K562 (cell line): ENCODE data around the gene KCTD4. TPM values are rescaled to one million over a fixed set of nuclear protein-coding genes. Genes with fewer than 3 reads are reported as not detected.

Experiments used
- ATAC-seq: fragments of 200-7000 bp; cut with Tn5 transposase; 3 replicates; pipeline ENCODE4 v1.9.1; 2020; ENCODE audit warnings: moderate library complexity
- BruUV-seq: library from RNA; stranded (reverse); fragments of 400-500 nt; replicated peaks from 2 replicates; lab custom pipeline; 2021; lab: Mats Ljungman, UMichigan
- CTCF ChIA-PET: fragments of 300-600 bp; formaldehyde crosslinking; extraction: SDS; loops from one replicate; lab custom pipeline; 2021; ENCODE audit warnings: low intra/inter-chr PET ratio; lab: Yijun Ruan, JAX
- POLR2A ChIA-PET: fragments of 300-600, 350-650 bp; sonication (Branson Sonifier 250); formaldehyde crosslinking; extraction: SDS; loops from one replicate; lab custom pipeline; 2021; ENCODE audit warnings: antibody characterized with exemption, inconsistent platforms; lab: Yijun Ruan, JAX
- DNase-seq, 4 experiments: peaks; one replicate each; pipeline versions ENCODE4 v3.0.0 to v3.0.0-alpha.2; 2011 to 2018; ENCODE audit warnings: low spot score in 3 of 4, mixed read lengths in 3 of 4; ENCODE audit errors: extremely low read depth in 1 of 4
- FAIRE-seq: peaks from 2 replicates; lab custom pipeline; 2011; peaks lifted over from hg19 to GRCh38; lab: Jason Lieb, UNC
- H2AFZ ChIP-seq: 2 replicates; pipeline ENCODE4 v1.6.0; 2011; ENCODE audit warnings: low read depth, low read length, control low read depth, inconsistent platforms
- H3K27ac ChIP-seq: fragments of 200-600 bp; 3 replicates; pipeline ENCODE4 v1.8.0; 2011; ENCODE audit warnings: low read depth, mild to moderate bottlenecking, control low read depth, inconsistent platforms, low read length, moderate library complexity, mixed read lengths; ENCODE audit errors: extremely low read depth
- H3K27me3 ChIP-seq, 2 experiments: fragments of 300-600 bp in 1 of 2; 2 replicates in 1 of 2; 3 replicates in 1 of 2; pipeline versions ENCODE4 v1.6.0 to v1.8.0; 2011; ENCODE audit warnings: inconsistent platforms in 2 of 2, low read length in 2 of 2, mild to moderate bottlenecking in 1 of 2, mixed read lengths in 1 of 2, moderate library complexity in 1 of 2; ENCODE audit not compliant: control insufficient read depth in 2 of 2, insufficient read depth in 2 of 2
- H3K36me3 ChIP-seq: fragments of 300-600 bp; 3 replicates; pipeline ENCODE4 v1.8.0; 2011; ENCODE audit warnings: mild to moderate bottlenecking, low read length, inconsistent platforms; ENCODE audit not compliant: control insufficient read depth, insufficient read depth
- H3K4me1 ChIP-seq, 2 experiments: fragments of 200-600 bp in 1 of 2; replicated peaks in 1 of 2; 2 replicates in 1 of 2; 3 replicates in 1 of 2; pipeline versions ENCODE4 v1.5.1 to v1.8.0; 2011; ENCODE audit warnings: inconsistent platforms in 2 of 2, low read length in 2 of 2, mild to moderate bottlenecking in 1 of 2, mixed read lengths in 1 of 2, moderate library complexity in 1 of 2; ENCODE audit not compliant: control insufficient read depth in 2 of 2, insufficient read depth in 2 of 2
- H3K4me2 ChIP-seq: 2 replicates; pipeline ENCODE4 v1.6.1; 2011; ENCODE audit warnings: low read length, control low read depth, inconsistent platforms, mixed read lengths; ENCODE audit not compliant: insufficient read depth
- H3K4me3 ChIP-seq: fragments of 200-600 bp; sonication (generic), shearing (Covaris generic); 2 replicates; pipeline ENCODE4 v1.5.1; 2016; ENCODE audit warnings: control low read depth, inconsistent platforms
- H3K79me2 ChIP-seq: fragments of 200-600 bp; 3 replicates; pipeline ENCODE4 v1.8.0; 2011; ENCODE audit warnings: low read length, inconsistent platforms; ENCODE audit not compliant: control insufficient read depth, insufficient read depth
- H3K9ac ChIP-seq, 2 experiments: 2 replicates each; pipeline versions ENCODE4 v1.6.0 to v1.6.1; 2011; ENCODE audit warnings: low read depth in 2 of 2, low read length in 2 of 2, control low read depth in 1 of 2, inconsistent platforms in 1 of 2, mild to moderate bottlenecking in 1 of 2, mixed read lengths in 1 of 2; ENCODE audit not compliant: insufficient read depth in 1 of 2
- H3K9me1 ChIP-seq: one replicate; pipeline ENCODE4 v1.6.0; 2011; ENCODE audit warnings: inconsistent platforms, mild to moderate bottlenecking, low read length, moderate library complexity; ENCODE audit not compliant: control insufficient read depth, insufficient read depth
- H3K9me3 ChIP-seq: replicated peaks from 2 replicates; pipeline ENCODE4 v1.5.1; 2011; ENCODE audit warnings: low read depth, low read length, inconsistent platforms; ENCODE audit not compliant: control insufficient read depth, insufficient read depth
- H4K20me1 ChIP-seq: replicated peaks from 2 replicates; pipeline ENCODE4 v1.6.1; 2011; ENCODE audit warnings: low read length, inconsistent platforms, mixed read lengths; ENCODE audit not compliant: control insufficient read depth, insufficient read depth
- ARNT ChIP-seq, 2 experiments: fragments of 450-650 bp; IDR thresholded peaks; 2 replicates each; pipeline ENCODE4 v1.6.1; 2016; ENCODE audit warnings: mild to moderate bottlenecking in 1 of 2
- ELF2 ChIP-seq: fragments of 250-450 bp; sonication (Bioruptor Pico); IDR thresholded peaks from 2 replicates; pipeline ENCODE4 v1.5.0; 2021; ENCODE audit warnings: mild to moderate bottlenecking
- HSF4 ChIP-seq: fragments of 250-450 bp; sonication (Bioruptor Pico); IDR thresholded peaks from 2 replicates; pipeline ENCODE4 v2.1.2; 2022; ENCODE audit warnings: mild to moderate bottlenecking, moderate library complexity, borderline replicate concordance
- ILK ChIP-seq: fragments of 450-650 bp; IDR thresholded peaks from 2 replicates; pipeline ENCODE4 v1.6.1; 2016; ENCODE audit warnings: missing genetic modification characterization, low read depth, mild to moderate bottlenecking, missing compliant biosample characterization, moderate library complexity, borderline replicate concordance
- MAFF ChIP-seq: IDR thresholded peaks from 2 replicates; pipeline ENCODE4 v1.6.1; 2012; ENCODE audit warnings: low read length, improper control_type of control experiment
- MTA2 ChIP-seq: fragments of 450-650 bp; IDR thresholded peaks from 2 replicates; pipeline ENCODE4 v1.6.1; 2016; ENCODE audit warnings: low read depth
- RAD21 ChIP-seq, 2 experiments: fragments of 250-450 bp in 1 of 2; fragments of 450-650 bp in 1 of 2; sonication (Bioruptor Pico) in 1 of 2; formaldehyde crosslinking in 1 of 2; IDR thresholded peaks in 1 of 2; conservative IDR thresholded peaks in 1 of 2; 2 replicates each; pipeline versions ENCODE4 v1.4.0 to v1.8.0; 2020 to 2022; ENCODE audit warnings: mild to moderate bottlenecking in 2 of 2, moderate library complexity in 1 of 2
- SMAD4 ChIP-seq: fragments of 250-450 bp; sonication (Bioruptor Pico); conservative IDR thresholded peaks from 2 replicates; pipeline ENCODE4 v1.8.0; 2021; ENCODE audit warnings: inconsistent platforms, mild to moderate bottlenecking, moderate library complexity
- SPI1 ChIP-seq: IDR thresholded peaks from 2 replicates; pipeline ENCODE4 v1.6.1; 2011; ENCODE audit warnings: low read depth, low read length, control low read depth, borderline replicate concordance
- TCF7L2 ChIP-seq: fragments of 150-350 bp; IDR thresholded peaks from 2 replicates; pipeline ENCODE4 v1.6.1; 2016; ENCODE audit warnings: low read depth, mild to moderate bottlenecking, low read length, moderate library complexity
- ZBTB7A ChIP-seq: IDR thresholded peaks from 2 replicates; pipeline ENCODE4 v1.6.1; 2011; ENCODE audit warnings: low read depth, mild to moderate bottlenecking, low read length, moderate library complexity, borderline replicate concordance; ENCODE audit not compliant: control insufficient read depth
- ZNF12 ChIP-seq: sonication (generic); formaldehyde crosslinking; IDR thresholded peaks from 2 replicates; pipeline ENCODE4 v1.4.0; 2020; ENCODE audit warnings: mild to moderate bottlenecking, missing genetic modification reagents
- ZNF134 ChIP-seq: fragments of 250-450 bp; sonication (Bioruptor Pico); conservative IDR thresholded peaks from 2 replicates; pipeline ENCODE4 v1.4.0; 2020
- ZNF584 ChIP-seq: fragments of 200-800 bp; sonication (Bioruptor generic); IDR thresholded peaks from 2 replicates; pipeline ENCODE4 v1.6.1; 2016; ENCODE audit warnings: low read depth, mild to moderate bottlenecking, missing genetic modification characterization, missing compliant biosample characterization
- ZSCAN32 ChIP-seq: fragments of 450-650 bp; formaldehyde crosslinking; IDR thresholded peaks from 2 replicates; pipeline ENCODE4 v1.4.0; 2020; ENCODE audit warnings: mild to moderate bottlenecking, moderate library complexity
- WGBS: fragments of 100-300 bp; shearing (Covaris generic); methylation state at CpG from one replicate; pipeline ENCODE4 v1.1.6; 2016; ENCODE audit warnings: low coverage, mixed read lengths; ENCODE audit not compliant: insufficient coverage; ENCODE audit errors: missing lambda C conversion rate; 5-methylcytosine and 5-hydroxymethylcytosine counted together
- in situ Hi-C: fragments of 300-500 bp; cut with MboI; formaldehyde crosslinking; loops from 4 replicates; pipeline ENCODE4 v1.15.0; 2018; ENCODE audit warnings: inconsistent platforms, mixed read lengths
- intact Hi-C: fragments of 100-400 bp; cut with micrococcal nuclease; formaldehyde crosslinking; loops from 2 replicates; pipeline ENCODE4 v1.14.2; 2022
- polyA plus RNA-seq, 8 experiments: library from polyadenylated mRNA; depleted of rRNA in 4 of 8; stranded (reverse) in 5 of 8; unstranded in 3 of 8; fragments of >200 nt; fragmentation: Nextera tagmentation in 2 of 8; fragmentation: Illumina TruSeq in 1 of 8; extraction: Ambion mirVana in 2 of 8; extraction: Trizol in 1 of 8; gene quantifications; 2 replicates each; pipeline versions ENCODE4 v1.2.1 to v1.2.3, GENCODE V29; 2011 to 2014; ENCODE audit warnings: inconsistent platforms in 1 of 8, missing spikeins in 1 of 8
- total RNA-seq, 7 experiments: library from RNA; depleted of rRNA in 6 of 7; stranded (reverse); fragments of >200 nt in 6 of 7; fragmentation: Illumina TruSeq in 2 of 7; extraction: Trizol in 2 of 7; gene quantifications; 2 replicates each; pipeline versions ENCODE4 v1.2.1 to v1.2.3, GENCODE V29; 2011 to 2021; ENCODE audit warnings: low replicate concordance in 1 of 7
- TF ChIP-seq, protein P1 (sequence below): sonication (generic); formaldehyde crosslinking; IDR thresholded peaks from 2 replicates; pipeline ENCODE4 v1.8.0; 2022; ENCODE audit warnings: mild to moderate bottlenecking, missing genetic modification reagents
- TF ChIP-seq, protein P2 (sequence below): sonication (generic); formaldehyde crosslinking; IDR thresholded peaks from 2 replicates; pipeline ENCODE4 v1.8.0; 2022; ENCODE audit warnings: missing genetic modification reagents, mild to moderate bottlenecking, borderline replicate concordance
- TF ChIP-seq, protein P3 (sequence below): fragments of 450-650 bp; conservative IDR thresholded peaks from 2 replicates; pipeline ENCODE4 v1.6.1; 2016; ENCODE audit warnings: missing genetic modification characterization, low read depth, mild to moderate bottlenecking, control low read depth, missing compliant biosample characterization

Gene KCTD4
- total and polyA plus RNA-seq, 9 of the 15 experiments (the other 6 are each of a cell fraction or from before 2014, with no cell fraction given) = not detected

DNA sequence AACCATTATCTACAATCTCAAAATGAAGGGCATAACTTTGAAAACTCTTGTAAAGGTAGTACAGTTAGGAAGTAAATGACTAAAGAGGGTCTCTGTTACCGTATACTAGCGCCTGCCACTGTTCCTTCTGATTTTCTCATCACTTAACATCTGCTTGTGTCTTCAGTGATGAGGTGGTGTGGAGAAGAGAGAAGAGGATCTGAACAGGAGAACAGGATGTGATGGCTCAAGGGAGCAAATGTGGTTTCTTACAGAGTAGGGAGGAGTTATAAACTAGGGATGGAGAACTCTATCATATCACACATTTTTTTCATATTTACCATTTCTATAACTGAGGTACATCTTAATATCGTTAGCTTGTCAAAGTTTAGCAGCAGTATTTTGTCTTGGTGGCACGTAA lies 1.1 kb downstream of the KCTD4 start (continued):
- no peak for TF ChIP-seq ZSCAN32 (CRISPR knock-in tag)

DNA sequence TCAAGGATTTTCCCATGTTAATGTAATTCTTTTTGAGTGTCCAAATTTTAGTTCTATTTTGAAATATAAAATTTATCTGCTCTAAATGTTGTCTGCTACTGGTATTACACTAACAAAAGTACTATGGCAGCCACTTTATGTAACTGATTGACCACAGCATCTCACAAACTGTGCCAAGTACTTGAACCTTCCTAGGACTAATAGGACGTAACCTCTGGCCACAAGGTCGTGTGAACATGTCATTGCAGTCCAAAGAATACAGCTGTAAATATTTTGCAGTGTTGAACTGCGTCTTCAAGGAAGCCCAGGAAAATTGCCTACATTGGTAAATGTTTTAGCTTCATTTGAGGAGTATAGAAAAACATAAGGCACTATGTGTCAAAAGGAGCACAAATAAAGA lies 1.9 kb downstream of the KCTD4 start:
- WGBS = 71% methylated on average over 3 of the region's 3 CpGs
- CTCF ChIA-PET = no interaction called here
- DNase-seq (no peak), FAIRE-seq (no peak), ATAC-seq (no peak)
- Histone ChIP-seq H3K4me2 (no peak overlapping the region), H3K4me1 (peaks cover 0 to 5% of the 10 kb centered on the region in 2 experiments; a peak in 2 of 5 replicates), H3K9me1 (no peaks in the 10 kb centered on the region), H3K27ac (no peak overlapping the region), H3K9me3 (no peaks in the 10 kb centered on the region), H4K20me1 (no peaks in the 10 kb centered on the region), H3K27me3 (no peaks in the 10 kb centered on the region), H3K79me2 (peaks cover 12% of the 10 kb centered on the region; the same call in 2 of the 3 replicates), H3K9ac (no peak overlapping the region), H3K4me3 (no peak overlapping the region), H2AFZ (no peak overlapping the region), H3K36me3 (peaks cover 15% of the 10 kb centered on the region)
- no TSS peak for BruUV-seq
- intact Hi-C loops (loop anchor here (10.0 kb wide), 1 partner anchor 106 kb away; no protein-coding TSS in a partner anchor), in situ Hi-C loops (no loop called here)
- POLR2A ChIA-PET = no interaction called here
- no peak for TF ChIP-seq MTA2
- no peak for TF ChIP-seq ZNF584 (CRISPR knock-in tag)
- no peak for TF ChIP-seq ILK (tag)
- no peak for TF ChIP-seq SPI1
- TF ChIP-seq, protein P1, sequence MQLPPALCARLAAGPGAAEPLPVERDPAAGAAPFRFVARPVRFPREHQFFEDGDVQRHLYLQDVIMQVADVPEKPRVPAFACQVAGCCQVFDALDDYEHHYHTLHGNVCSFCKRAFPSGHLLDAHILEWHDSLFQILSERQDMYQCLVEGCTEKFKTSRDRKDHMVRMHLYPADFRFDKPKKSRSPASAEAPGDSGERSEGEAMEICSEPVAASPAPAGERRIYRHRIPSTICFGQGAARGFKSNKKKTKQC (CRISPR knock-in tag) = no peak
- TF ChIP-seq ARNT (IDR thresholded peaks at IDR 0.05) = no peak
- TF ChIP-seq, protein P2, sequence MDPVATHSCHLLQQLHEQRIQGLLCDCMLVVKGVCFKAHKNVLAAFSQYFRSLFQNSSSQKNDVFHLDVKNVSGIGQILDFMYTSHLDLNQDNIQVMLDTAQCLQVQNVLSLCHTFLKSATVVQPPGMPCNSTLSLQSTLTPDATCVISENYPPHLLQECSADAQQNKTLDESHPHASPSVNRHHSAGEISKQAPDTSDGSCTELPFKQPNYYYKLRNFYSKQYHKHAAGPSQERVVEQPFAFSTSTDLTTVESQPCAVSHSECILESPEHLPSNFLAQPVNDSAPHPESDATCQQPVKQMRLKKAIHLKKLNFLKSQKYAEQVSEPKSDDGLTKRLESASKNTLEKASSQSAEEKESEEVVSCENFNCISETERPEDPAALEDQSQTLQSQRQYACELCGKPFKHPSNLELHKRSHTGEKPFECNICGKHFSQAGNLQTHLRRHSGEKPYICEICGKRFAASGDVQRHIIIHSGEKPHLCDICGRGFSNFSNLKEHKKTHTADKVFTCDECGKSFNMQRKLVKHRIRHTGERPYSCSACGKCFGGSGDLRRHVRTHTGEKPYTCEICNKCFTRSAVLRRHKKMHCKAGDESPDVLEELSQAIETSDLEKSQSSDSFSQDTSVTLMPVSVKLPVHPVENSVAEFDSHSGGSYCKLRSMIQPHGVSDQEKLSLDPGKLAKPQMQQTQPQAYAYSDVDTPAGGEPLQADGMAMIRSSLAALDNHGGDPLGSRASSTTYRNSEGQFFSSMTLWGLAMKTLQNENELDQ (CRISPR knock-in tag) = no peak
- no peak for TF ChIP-seq HSF4
- TF ChIP-seq ZNF134 = no peak
- TF ChIP-seq RAD21 (CRISPR knock-in tag; conservative IDR thresholded peaks at IDR 0.05 in 1 of 2, IDR thresholded peaks at IDR 0.05 in 1 of 2) = no peak
- no peak for TF ChIP-seq MAFF
- no peak for TF ChIP-seq SMAD4 (CRISPR knock-in tag)
- no peak for TF ChIP-seq TCF7L2
- no peak for TF ChIP-seq ZNF12
- TF ChIP-seq ZBTB7A = no peak
- TF ChIP-seq, protein P3, sequence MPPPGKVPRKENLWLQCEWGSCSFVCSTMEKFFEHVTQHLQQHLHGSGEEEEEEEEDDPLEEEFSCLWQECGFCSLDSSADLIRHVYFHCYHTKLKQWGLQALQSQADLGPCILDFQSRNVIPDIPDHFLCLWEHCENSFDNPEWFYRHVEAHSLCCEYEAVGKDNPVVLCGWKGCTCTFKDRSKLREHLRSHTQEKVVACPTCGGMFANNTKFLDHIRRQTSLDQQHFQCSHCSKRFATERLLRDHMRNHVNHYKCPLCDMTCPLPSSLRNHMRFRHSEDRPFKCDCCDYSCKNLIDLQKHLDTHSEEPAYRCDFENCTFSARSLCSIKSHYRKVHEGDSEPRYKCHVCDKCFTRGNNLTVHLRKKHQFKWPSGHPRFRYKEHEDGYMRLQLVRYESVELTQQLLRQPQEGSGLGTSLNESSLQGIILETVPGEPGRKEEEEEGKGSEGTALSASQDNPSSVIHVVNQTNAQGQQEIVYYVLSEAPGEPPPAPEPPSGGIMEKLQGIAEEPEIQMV (tag) = no peak
- no peak for TF ChIP-seq ELF2 (CRISPR knock-in tag)
